Colonic mucosa (tissue), 4 donors: Measurements from ENCODE around the gene MROH8. TPM values are rescaled to one million over a fixed set of nuclear protein-coding genes. Genes with fewer than 3 reads are reported as not detected.
"Not testable (repeated sequence)": the region's sequence is repeated elsewhere in the genome, so short reads cannot be mapped to it uniquely, and the experiment has no call there.

Source experiments
- DNase-seq: peaks from one replicate; pipeline ENCODE4 v3.0.0-alpha.2; 2020
- H3K27ac ChIP-seq: fragments of 200-600 bp; one replicate; pipeline ENCODE4 v1.8.0; 2021
- H3K27me3 ChIP-seq: fragments of 200-600 bp; one replicate; pipeline ENCODE4 v1.8.0; 2021
- H3K36me3 ChIP-seq: fragments of 200-600 bp; one replicate; pipeline ENCODE4 v1.8.0; 2021
- H3K4me1 ChIP-seq: fragments of 200-600 bp; one replicate; pipeline ENCODE4 v1.8.0; 2021; ENCODE audit warnings: mild to moderate bottlenecking
- H3K4me3 ChIP-seq: fragments of 200-600 bp; one replicate; pipeline ENCODE4 v1.8.0; 2021
- H3K9ac ChIP-seq, 2 donors: one replicate each; pipeline ENCODE4 v1.7.0; 2013; ENCODE audit warnings: control low read depth in 2 of 2, low read depth in 2 of 2, low read length in 2 of 2
- H3K9me3 ChIP-seq: fragments of 200-600 bp; one replicate; pipeline ENCODE4 v1.8.0; 2021
- CTCF ChIP-seq: fragments of 200-600 bp; IDR thresholded peaks from one replicate; pipeline ENCODE4 v1.8.0; 2022; ENCODE audit warnings: antibody characterized with exemption, mild to moderate bottlenecking
- intact Hi-C: fragments of 100-400 bp; cut with DNase I; formaldehyde crosslinking; loops from one replicate; pipeline ENCODE4 v1.14.1; 2022
- total RNA-seq, 2 donors: library from RNA; stranded (reverse); fragmentation: NEBNext Ultra II Directional in 1 of 2; extraction: Animal tissue kit (Norgen Biotek cat#: 25700) in 1 of 2; gene quantifications; one replicate each; pipeline ENCODE4 v1.2.1, GENCODE V29; 2021
- donor health status: healthy.
- donor health status: DM: no; HTN: no; CAD: no.
- donor health status: DM: no; HTN: no; CAD: no.

MROH8 gene
- total RNA-seq, 2 donors from 2014 or later: 0.90 to 1.3 TPM

- H3K27ac ChIP-seq: no peak overlapping the region
- H3K9ac ChIP-seq: no peak overlapping the region
- no peak for TF ChIP-seq CTCF
- DNase-seq: no peak
- intact Hi-C loops: no loop called here
- no peaks in the 10 kb centered on the region for H3K36me3 ChIP-seq
- H3K9me3 ChIP-seq: no peaks in the 10 kb centered on the region
- no peaks in the 10 kb centered on the region for H3K27me3 ChIP-seq
- no peak overlapping the region for H3K4me3 ChIP-seq
- no peaks in the 10 kb centered on the region for H3K4me1 ChIP-seq
Observed at GRCh38 chr20:37072293-37073196, 106.8 kb downstream of the MROH8 start.

- Histone ChIP-seq H3K4me3 (no peak overlapping the region), H3K36me3 (no peaks in the 10 kb centered on the region), H3K9ac (no peak overlapping the region), H3K4me1 (no peaks in the 10 kb centered on the region), H3K9me3 (no peaks in the 10 kb centered on the region), H3K27ac (no peak overlapping the region), H3K27me3 (no peaks in the 10 kb centered on the region)
- TF ChIP-seq CTCF: no peak
- intact Hi-C loops: no loop called here
- no peak for DNase-seq
Observed at GRCh38 chr20:37071481-37071911, 107.9 kb downstream of the MROH8 start.

GRCh38 chr20:37069563-37069962 is 109.8 kb downstream of the MROH8 start:
- H3K36me3 ChIP-seq, H3K27ac ChIP-seq, H3K9ac ChIP-seq, H3K9me3 ChIP-seq, DNase-seq, H3K4me1 ChIP-seq, intact Hi-C loops, H3K4me3 ChIP-seq, H3K27me3 ChIP-seq: not testable (repeated sequence)

- no peaks in the 10 kb centered on the region for H3K27me3 ChIP-seq
- H3K4me1 ChIP-seq: no peaks in the 10 kb centered on the region
- H3K36me3 ChIP-seq: no peaks in the 10 kb centered on the region
- DNase-seq: no peak
- H3K4me3 ChIP-seq: no peak overlapping the region
- no peak for TF ChIP-seq CTCF
- intact Hi-C loops: no loop called here
- H3K9me3 ChIP-seq: no peaks in the 10 kb centered on the region
- no peak overlapping the region for H3K27ac ChIP-seq
- no peak overlapping the region for H3K9ac ChIP-seq
Observed at GRCh38 chr20:37066168-37066567, 113.2 kb downstream of the MROH8 start.

GRCh38 chr20:37055276-37055675 is 124.1 kb downstream of the MROH8 start:
- H3K27ac ChIP-seq: no peak overlapping the region
- TF ChIP-seq CTCF: no peak
- no peaks in the 10 kb centered on the region for H3K9me3 ChIP-seq
- H3K36me3 ChIP-seq: no peaks in the 10 kb centered on the region
- no peak overlapping the region for H3K4me3 ChIP-seq
- DNase-seq: no peak
- no peak overlapping the region for H3K9ac ChIP-seq
- H3K4me1 ChIP-seq: no peaks in the 10 kb centered on the region
- intact Hi-C loops: no loop called here
- H3K27me3 ChIP-seq: no peaks in the 10 kb centered on the region

GRCh38 chr20:37053230-37053950 is 126.0 kb downstream of the MROH8 start:
- H3K9ac ChIP-seq: no peak overlapping the region
- intact Hi-C loops: no loop called here
- no peaks in the 10 kb centered on the region for H3K9me3 ChIP-seq
- no peak overlapping the region for H3K4me3 ChIP-seq
- H3K27me3 ChIP-seq: no peaks in the 10 kb centered on the region
- no peaks in the 10 kb centered on the region for H3K4me1 ChIP-seq
- H3K27ac ChIP-seq: no peak overlapping the region
- no peak for DNase-seq
- H3K36me3 ChIP-seq: no peaks in the 10 kb centered on the region
- TF ChIP-seq CTCF: no peak
